SK-N-SH (cell line): Measurements from ENCODE around the gene MED22. TPM values are rescaled to one million over a fixed set of nuclear protein-coding genes. Genes with fewer than 3 reads are reported as not detected.
A peak's percentile ranks its signal among the peaks of the same experiment; 100 is the strongest.

Experiments
- CTCF ChIA-PET: fragments of 300-600, 350-600 bp; formaldehyde crosslinking; extraction: SDS; loops from one replicate; lab custom pipeline; 2021; lab: Yijun Ruan, JAX
- POLR2A ChIA-PET: fragments of 350-600 bp; sonication (Branson Sonifier 250); formaldehyde crosslinking; extraction: SDS; loops from one replicate; lab custom pipeline; 2020; ENCODE audit warnings: antibody characterized with exemption, inconsistent platforms; lab: Yijun Ruan, JAX
- DNase-seq: peaks from one replicate; pipeline ENCODE4 v3.0.0; 2012
- H2AFZ ChIP-seq: fragments of 200-600 bp; sonication (generic); 2 replicates; pipeline ENCODE4 v1.8.1; 2016; ENCODE audit warnings: antibody characterized with exemption, mild to moderate bottlenecking, low read depth
- H3F3A ChIP-seq: fragments of 200-600 bp; sonication (generic); replicated peaks from 2 replicates; pipeline ENCODE3; 2016; ENCODE audit warnings: antibody characterized with exemption, mild to moderate bottlenecking; ENCODE audit not compliant: insufficient read depth
- H3K27ac ChIP-seq, 2 experiments: fragments of 200-500 bp in 1 of 2; fragments of 200-600 bp in 1 of 2; sonication (Bioruptor generic) in 1 of 2; sonication (generic), shearing (Covaris generic) in 1 of 2; 2 replicates each; pipeline versions ENCODE4 v1.5.1 to v1.6.1; 2014 to 2016; ENCODE audit warnings: low read depth in 2 of 2, inconsistent platforms in 1 of 2, low read length in 1 of 2, mild to moderate bottlenecking in 1 of 2, mixed read lengths in 1 of 2
- H3K27me3 ChIP-seq: fragments of 200-600 bp; sonication (generic), shearing (Covaris generic); 2 replicates; pipeline ENCODE4 v1.6.1; 2016; ENCODE audit warnings: mixed run types; ENCODE audit not compliant: insufficient read depth
- H3K36me3 ChIP-seq, 2 experiments: fragments of 200-500 bp in 1 of 2; fragments of 200-600 bp in 1 of 2; sonication (Bioruptor generic) in 1 of 2; sonication (generic) in 1 of 2; replicated peaks in 1 of 2; 2 replicates each; pipeline versions ENCODE3 to v1.5.1; 2014 to 2016; ENCODE audit warnings: low read length in 1 of 2, mild to moderate bottlenecking in 1 of 2; ENCODE audit not compliant: insufficient read depth in 2 of 2, control insufficient read depth in 1 of 2
- H3K4me1 ChIP-seq, 2 experiments: fragments of 200-500 bp in 1 of 2; fragments of 200-600 bp in 1 of 2; sonication (Bioruptor generic) in 1 of 2; sonication (generic), shearing (Covaris generic) in 1 of 2; 2 replicates each; pipeline versions ENCODE4 v1.5.1 to v1.6.1; 2014 to 2016; ENCODE audit warnings: low read depth in 1 of 2, low read length in 1 of 2, mixed run types in 1 of 2; ENCODE audit not compliant: insufficient read depth in 2 of 2, control insufficient read depth in 1 of 2
- H3K4me2 ChIP-seq: fragments of 200-600 bp; sonication (generic), shearing (Covaris generic); 2 replicates; pipeline ENCODE4 v1.6.1; 2017; ENCODE audit warnings: mixed run types
- H3K4me3 ChIP-seq, 2 experiments: fragments of 200-500 bp in 1 of 2; fragments of 200-600 bp in 1 of 2; sonication (Bioruptor generic) in 1 of 2; sonication (generic), shearing (Covaris generic) in 1 of 2; 2 replicates each; pipeline versions ENCODE4 v1.5.1 to v1.8.1; 2014 to 2016; ENCODE audit warnings: low read depth in 2 of 2, inconsistent platforms in 1 of 2, low read length in 1 of 2, mild to moderate bottlenecking in 1 of 2, mixed read lengths in 1 of 2, moderate library complexity in 1 of 2
- H3K79me2 ChIP-seq: fragments of 200-600 bp; sonication (generic); 2 replicates; pipeline ENCODE4 v1.8.1; 2017; ENCODE audit warnings: mild to moderate bottlenecking; ENCODE audit not compliant: insufficient read depth
- H3K9ac ChIP-seq: fragments of 200-600 bp; sonication (generic); 2 replicates; pipeline ENCODE4 v1.6.1; 2017; ENCODE audit warnings: mixed run types
- H3K9me2 ChIP-seq: fragments of 200-600 bp; sonication (generic); 2 replicates; pipeline ENCODE4 v1.6.1; 2017; ENCODE audit warnings: mixed run types
- H3K9me3 ChIP-seq: fragments of 200-600 bp; sonication (generic); 2 replicates; pipeline ENCODE4 v1.6.1; 2017; ENCODE audit warnings: mixed run types, mild to moderate bottlenecking, moderate library complexity
- H4K20me1 ChIP-seq: fragments of 200-600 bp; sonication (generic); 2 replicates; pipeline ENCODE4 v1.6.1; 2017; ENCODE audit warnings: mild to moderate bottlenecking, mixed run types; ENCODE audit not compliant: insufficient read depth
- CHD2 ChIP-seq: fragments of 150-350 bp; IDR thresholded peaks from 2 replicates; pipeline ENCODE4 v1.6.1; 2018; ENCODE audit warnings: low read length; ENCODE audit not compliant: partially characterized antibody
- CTCF ChIP-seq: fragments of 200-600 bp; sonication (generic); IDR thresholded peaks from 2 replicates; pipeline ENCODE4 v1.6.1; 2017; ENCODE audit warnings: antibody characterized with exemption, mild to moderate bottlenecking, moderate library complexity
- ELF1 ChIP-seq: IDR thresholded peaks from 2 replicates; pipeline ENCODE4 v1.4.0; 2012
- FOSL2 ChIP-seq: IDR thresholded peaks from 2 replicates; pipeline ENCODE4 v1.4.0; 2012; ENCODE audit warnings: low read depth, mild to moderate bottlenecking, moderate library complexity, borderline replicate concordance
- FOXJ3 ChIP-seq: sonication (generic); formaldehyde crosslinking; IDR thresholded peaks from 2 replicates; pipeline ENCODE4 v1.5.1; 2020; ENCODE audit warnings: mild to moderate bottlenecking, missing genetic modification reagents
- FOXM1 ChIP-seq: IDR thresholded peaks from 2 replicates; pipeline ENCODE4 v1.4.0; 2012; ENCODE audit warnings: low read depth, mild to moderate bottlenecking
- GABPA ChIP-seq: IDR thresholded peaks from 2 replicates; pipeline ENCODE4 v1.4.0; 2012; ENCODE audit warnings: low read depth, mild to moderate bottlenecking
- GATA2 ChIP-seq: sonication (generic); formaldehyde crosslinking; IDR thresholded peaks from 2 replicates; pipeline ENCODE4 v1.5.0; 2020; ENCODE audit warnings: mild to moderate bottlenecking, missing genetic modification reagents
- IRF3 ChIP-seq: fragments of 150-350 bp; IDR thresholded peaks from 2 replicates; pipeline ENCODE4 v1.6.1; 2016; ENCODE audit warnings: mild to moderate bottlenecking, low read depth, low read length
- JUND ChIP-seq: IDR thresholded peaks from 2 replicates; pipeline ENCODE4 v1.4.0; 2012
- MEF2A ChIP-seq: IDR thresholded peaks from 2 replicates; pipeline ENCODE4 v1.4.0; 2012; ENCODE audit warnings: low read depth, borderline replicate concordance
- MXI1 ChIP-seq: IDR thresholded peaks from 2 replicates; pipeline ENCODE4 v1.6.1; 2012; ENCODE audit warnings: mild to moderate bottlenecking, low read depth, low read length, improper control_type of control experiment
- NFIC ChIP-seq: IDR thresholded peaks from 2 replicates; pipeline ENCODE4 v1.4.0; 2012; ENCODE audit warnings: borderline replicate concordance
- NRF1 ChIP-seq: IDR thresholded peaks from 2 replicates; pipeline ENCODE4 v1.6.1; 2012; ENCODE audit warnings: low read depth, mild to moderate bottlenecking, low read length
- POLR2AphosphoS5 ChIP-seq: IDR thresholded peaks from 2 replicates; pipeline ENCODE4 v1.6.1; 2012; ENCODE audit warnings: low read depth, low read length
- RAD21 ChIP-seq: IDR thresholded peaks from 2 replicates; pipeline ENCODE4 v1.6.1; 2012; ENCODE audit warnings: mild to moderate bottlenecking, low read length
- RFX5 ChIP-seq: IDR thresholded peaks from 2 replicates; pipeline ENCODE4 v1.6.1; 2012; ENCODE audit warnings: mild to moderate bottlenecking, improper control_type of control experiment, low read length
- RXRA ChIP-seq: IDR thresholded peaks from 2 replicates; pipeline ENCODE4 v1.4.0; 2012; ENCODE audit warnings: low read depth, mild to moderate bottlenecking, borderline replicate concordance
- SIN3A ChIP-seq: IDR thresholded peaks from 2 replicates; pipeline ENCODE4 v1.6.1; 2012; ENCODE audit warnings: low read depth, mild to moderate bottlenecking, low read length, moderate library complexity, borderline replicate concordance
- SMC3 ChIP-seq: IDR thresholded peaks from 2 replicates; pipeline ENCODE4 v1.6.1; 2012; ENCODE audit warnings: low read depth, low read length, improper control_type of control experiment
- TAF1 ChIP-seq: IDR thresholded peaks from 2 replicates; pipeline ENCODE4 v1.6.1; 2012; ENCODE audit warnings: low read depth, mild to moderate bottlenecking, low read length, moderate library complexity, borderline replicate concordance
- TCF12 ChIP-seq: IDR thresholded peaks from 2 replicates; pipeline ENCODE4 v1.4.0; 2012
- TEAD4 ChIP-seq: IDR thresholded peaks from 2 replicates; pipeline ENCODE4 v1.4.0; 2012; ENCODE audit warnings: mild to moderate bottlenecking, borderline replicate concordance; ENCODE audit not compliant: insufficient read depth
- USF2 ChIP-seq: fragments of 150-350 bp; IDR thresholded peaks from 2 replicates; pipeline ENCODE4 v1.6.1; 2017; ENCODE audit warnings: antibody characterized with exemption, low read length, low read depth, borderline replicate concordance
- YY1 ChIP-seq: IDR thresholded peaks from 2 replicates; pipeline ENCODE4 v1.4.0; 2012; ENCODE audit warnings: low read depth, mild to moderate bottlenecking
- WGBS: methylation state at CpG from one replicate; pipeline ENCODE4 v1.1.6; 2017; ENCODE audit warnings: low lambda C conversion rate; 5-methylcytosine and 5-hydroxymethylcytosine counted together
- polyA plus RNA-seq, 3 experiments: library from polyadenylated mRNA; depleted of rRNA; stranded (reverse); fragments of >200 nt; gene quantifications; 2 replicates each; pipeline ENCODE4 v1.2.3, GENCODE V29; 2012

The MED22 gene
- polyA plus RNA-seq, 1 of the 3 experiments (the other 2 are of a cell fraction): 27.9 TPM

- TF ChIP-seq TAF1 (no peak), NRF1 (no peak), CTCF (no peak), TEAD4 (no peak), USF2 (no peak), GATA2 (no peak), MXI1 (no peak), IRF3 (no peak), GABPA (no peak), FOSL2 (no peak), SMC3 (no peak), ELF1 (no peak)
- Histone ChIP-seq H3K4me1 (peaks cover 5 to 44% of the 10 kb centered on the region in 2 experiments; a peak in 3 of 4 replicates), H3K79me2 (peaks cover 90% of the 10 kb centered on the region), H3K27me3 (no peaks in the 10 kb centered on the region), H4K20me1 (peaks cover 81% of the 10 kb centered on the region), H3K9me2 (no peaks in the 10 kb centered on the region), H3K9ac (no peak overlapping the region), H3K27ac (no peak overlapping the region; a peak in 1 of 4 replicates), H2AFZ (no peak overlapping the region), H3K36me3 (peaks cover 29 to 45% of the 10 kb centered on the region in 2 experiments), H3F3A (peaks cover under 1% of the 10 kb centered on the region), H3K9me3 (no peaks in the 10 kb centered on the region), H3K4me2 (no peak overlapping the region), H3K4me3 (no peak overlapping the region)
- WGBS: 100% methylated on average over 5 of the region's 7 CpGs
- DNase-seq: no peak
- CTCF ChIA-PET: interaction anchor here (1.1 to 2.5 kb wide), 4 partner anchors 10 to 114 kb away, joined by 3 to 7 read pairs (median 6); partner anchors contain the start of genes SURF1 and SURF2
- POLR2A ChIA-PET: interaction anchor here (1.3 kb wide), 1 partner anchor 21 kb away, joined by 3 read pairs; no protein-coding TSS in a partner anchor
Measured at GRCh38 chr9:133372144-133372543, 24.2 kb upstream of the MED22 start.

GRCh38 chr9:133371261-133371711 lies 23.4 kb upstream of the MED22 start:
- Histone ChIP-seq H3K79me2 (peaks cover 96% of the 10 kb centered on the region), H4K20me1 (peaks cover 89% of the 10 kb centered on the region), H3K27ac (no peak overlapping the region), H3K9me3 (no peaks in the 10 kb centered on the region), H2AFZ (no peak overlapping the region), H3K9ac (no peak overlapping the region), H3K4me1 (peaks cover 5 to 44% of the 10 kb centered on the region in 2 experiments; a peak in 3 of 4 replicates), H3K4me2 (0 out of 2 replicates have a peak overlapping the region, but pooled peaks have one; percentile 15), H3K36me3 (peaks cover 31 to 54% of the 10 kb centered on the region in 2 experiments), H3K9me2 (no peaks in the 10 kb centered on the region), H3F3A (no peaks in the 10 kb centered on the region), H3K27me3 (no peaks in the 10 kb centered on the region), H3K4me3 (no peak overlapping the region)
- DNase-seq: no peak
- POLR2A ChIA-PET: interaction anchor here (1.0 to 1.1 kb wide), 2 partner anchors 9 to 18 kb away, joined by 3 read pairs; no protein-coding TSS in a partner anchor
- 91% methylated on average over 11 of the region's 12 CpGs for WGBS
- CTCF ChIA-PET: interaction anchor here (1.4 to 2.5 kb wide), 3 partner anchors 14 to 115 kb away, joined by 5 to 7 read pairs (median 6); partner anchors contain the start of genes SURF1 and SURF2
- TF ChIP-seq RFX5 (no peak), NFIC (no peak), FOXM1 (no peak), FOXJ3 (CRISPR knock-in tag) (no peak), SIN3A (no peak), JUND (no peak), RXRA (no peak), TEAD4 (no peak), SMC3 (no peak), CHD2 (no peak), YY1 (no peak), MEF2A (no peak), TCF12 (no peak), NRF1 (no peak), USF2 (no peak), RAD21 (no peak), POLR2AphosphoS5 (no peak), GABPA (no peak)
